ENCODE measurements around the gene THAP11.

GRCh38 chr16:67872131-67872630 lies 30.1 kb downstream of the THAP11 start:
- no peak for TF ChIP-seq GATA2 (IDR thresholded peaks at IDR 0.05; ENCODE audit: low read depth, low read length)
- no peak for TF ChIP-seq GATA3 (IDR thresholded peaks at IDR 0.05; ENCODE audit: low read depth, low read length)

All from SH-SY5Y (cell line).